ENCODE results near the gene GATAD2A. TPM values are rescaled to one million over a fixed set of nuclear protein-coding genes. Genes with fewer than 3 reads are reported as not detected.

The GATAD2A gene
- total RNA-seq, 4 donors from 2014 or later, result 67.8 to 99.9 (median 79.8) TPM

GRCh38 chr19:19457671-19458070 is 52.2 kb downstream of the GATAD2A start:
- H3K27me3 ChIP-seq, result no peaks in the 10 kb centered on the region
- peaks cover 11 to 56% (median 44%) of the 10 kb centered on the region in 4 donors for H3K4me1 ChIP-seq
- TF ChIP-seq POLR2A (IDR thresholded peaks at IDR 0.05), result no peak
- TF ChIP-seq, protein P1, sequence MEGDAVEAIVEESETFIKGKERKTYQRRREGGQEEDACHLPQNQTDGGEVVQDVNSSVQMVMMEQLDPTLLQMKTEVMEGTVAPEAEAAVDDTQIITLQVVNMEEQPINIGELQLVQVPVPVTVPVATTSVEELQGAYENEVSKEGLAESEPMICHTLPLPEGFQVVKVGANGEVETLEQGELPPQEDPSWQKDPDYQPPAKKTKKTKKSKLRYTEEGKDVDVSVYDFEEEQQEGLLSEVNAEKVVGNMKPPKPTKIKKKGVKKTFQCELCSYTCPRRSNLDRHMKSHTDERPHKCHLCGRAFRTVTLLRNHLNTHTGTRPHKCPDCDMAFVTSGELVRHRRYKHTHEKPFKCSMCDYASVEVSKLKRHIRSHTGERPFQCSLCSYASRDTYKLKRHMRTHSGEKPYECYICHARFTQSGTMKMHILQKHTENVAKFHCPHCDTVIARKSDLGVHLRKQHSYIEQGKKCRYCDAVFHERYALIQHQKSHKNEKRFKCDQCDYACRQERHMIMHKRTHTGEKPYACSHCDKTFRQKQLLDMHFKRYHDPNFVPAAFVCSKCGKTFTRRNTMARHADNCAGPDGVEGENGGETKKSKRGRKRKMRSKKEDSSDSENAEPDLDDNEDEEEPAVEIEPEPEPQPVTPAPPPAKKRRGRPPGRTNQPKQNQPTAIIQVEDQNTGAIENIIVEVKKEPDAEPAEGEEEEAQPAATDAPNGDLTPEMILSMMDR (IDR thresholded peaks at IDR 0.05), result no peak
- H3K27ac ChIP-seq, result peak overlapping the region in 2 of 4 donors; percentile 39 to 83
- H3K4me3 ChIP-seq, result no peak overlapping the region
- H3K9me3 ChIP-seq, result no peaks in the 10 kb centered on the region
- peak in 1 of 3 donors; percentile 44 for DNase-seq
- H3K36me3 ChIP-seq, result no peaks in the 10 kb centered on the region

GRCh38 chr19:19458110-19458816 is 52.8 kb downstream of the GATAD2A start:
- Histone ChIP-seq H3K9me3 (no peaks in the 10 kb centered on the region), H3K4me1 (peaks cover 10 to 56% (median 47%) of the 10 kb centered on the region in 4 donors), H3K27ac (peak overlapping the region in 3 of 4 donors; percentile 39 to 83 (median 66)), H3K27me3 (no peaks in the 10 kb centered on the region), H3K36me3 (no peaks in the 10 kb centered on the region), H3K4me3 (no peak overlapping the region)
- TF ChIP-seq POLR2A (IDR thresholded peaks at IDR 0.05), result no peak
- TF ChIP-seq, protein P1 (IDR thresholded peaks at IDR 0.05), result no peak
- peak in 1 of 3 donors; percentile 20 for DNase-seq

GRCh38 chr19:19459073-19459472 is 53.6 kb downstream of the GATAD2A start:
- H3K27ac ChIP-seq, result peak overlapping the region; percentile 66 to 83 (median 78)
- H3K4me3 ChIP-seq, result no peak overlapping the region
- H3K9me3 ChIP-seq, result no peaks in the 10 kb centered on the region
- peaks cover 12 to 62% (median 50%) of the 10 kb centered on the region in 4 donors for H3K4me1 ChIP-seq
- H3K27me3 ChIP-seq, result no peaks in the 10 kb centered on the region
- DNase-seq, result no peak
- H3K36me3 ChIP-seq, result no peaks in the 10 kb centered on the region
- TF ChIP-seq, protein P1 (IDR thresholded peaks at IDR 0.05), result no peak
- TF ChIP-seq POLR2A (IDR thresholded peaks at IDR 0.05), result no peak

DNA sequence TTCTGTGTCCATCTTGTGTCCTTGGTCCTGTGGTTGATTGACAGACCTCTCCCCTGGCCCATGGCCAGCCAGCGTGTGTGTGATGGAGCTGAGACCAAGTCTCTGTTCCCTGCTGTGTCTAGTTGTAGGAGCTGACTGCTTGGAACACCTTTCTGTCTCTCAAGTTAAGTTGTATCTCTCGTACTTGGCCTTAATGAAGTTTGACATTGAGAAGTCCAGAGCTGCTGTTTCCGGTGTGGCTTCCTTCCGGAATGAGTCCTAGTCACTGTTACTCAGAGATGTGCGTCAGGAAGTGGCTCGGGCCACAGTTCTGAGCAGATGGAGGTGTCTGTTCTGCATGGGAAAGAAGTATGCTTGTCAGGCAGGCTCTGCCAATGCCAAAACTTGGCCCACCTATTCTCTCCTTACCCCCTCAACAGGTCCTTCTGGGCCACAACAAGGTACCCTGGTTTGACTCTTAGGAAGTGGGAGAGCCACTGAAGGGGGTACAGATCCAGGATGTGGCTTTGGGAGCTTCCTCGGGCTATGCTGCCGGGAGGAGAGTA is 54.3 kb downstream of the GATAD2A start:
- peak overlapping the region; percentile 66 to 83 (median 78) for H3K27ac ChIP-seq

GRCh38 chr19:19460258-19460731 is 54.8 kb downstream of the GATAD2A start:
- DNase-seq, result peak in 2 of 3 donors; percentile 22 to 59
- TF ChIP-seq, protein P1 (IDR thresholded peaks at IDR 0.05), result no peak
- TF ChIP-seq POLR2A (IDR thresholded peaks at IDR 0.05), result no peak
- Histone ChIP-seq H3K4me1 (peaks cover 12 to 71% (median 50%) of the 10 kb centered on the region in 4 donors), H3K27me3 (no peaks in the 10 kb centered on the region), H3K9me3 (no peaks in the 10 kb centered on the region), H3K36me3 (peaks cover 0 to 8% (median 0%) of the 10 kb centered on the region in 3 donors), H3K27ac (peak overlapping the region; percentile 66 to 83 (median 78)), H3K4me3 (peak overlapping the region in 3 of 4 donors; percentile 6 to 29 (median 7))

More for the DNA sequence above, 54.3 kb downstream of the GATAD2A start:
- TF ChIP-seq POLR2A (IDR thresholded peaks at IDR 0.05), result no peak
- TF ChIP-seq, protein P1 (IDR thresholded peaks at IDR 0.05), result no peak
- H3K4me1 ChIP-seq, result peaks cover 12 to 69% (median 50%) of the 10 kb centered on the region in 4 donors
- peak overlapping the region in 3 of 4 donors; percentile 6 to 29 (median 7) for H3K4me3 ChIP-seq
- peak in 2 of 3 donors; percentile 87 to 91 for DNase-seq
- H3K36me3 ChIP-seq, result peaks cover 0 to 3% (median 0%) of the 10 kb centered on the region in 3 donors
- no peaks in the 10 kb centered on the region for H3K9me3 ChIP-seq
- no peaks in the 10 kb centered on the region for H3K27me3 ChIP-seq

Data from Peyer's patch (tissue), 4 donors.